Stimulated activated CD4-positive, alpha-beta T cell treated with anti-CD3 and anti-CD28 coated beads, Interleukin-12 subunit alpha, Interleukin-12 subunit beta, amount 100 ng/mL, for 48 hours (primary cell): ENCODE measurements around the gene RTN4RL1.

Experiments used
- DNase-seq, 3 donors: peaks; one replicate each; pipeline ENCODE4 v3.0.0-alpha.2; 2020; ENCODE audit warnings: low read depth in 2 of 3, low spot score in 1 of 3

RTN4RL1 gene

DNA sequence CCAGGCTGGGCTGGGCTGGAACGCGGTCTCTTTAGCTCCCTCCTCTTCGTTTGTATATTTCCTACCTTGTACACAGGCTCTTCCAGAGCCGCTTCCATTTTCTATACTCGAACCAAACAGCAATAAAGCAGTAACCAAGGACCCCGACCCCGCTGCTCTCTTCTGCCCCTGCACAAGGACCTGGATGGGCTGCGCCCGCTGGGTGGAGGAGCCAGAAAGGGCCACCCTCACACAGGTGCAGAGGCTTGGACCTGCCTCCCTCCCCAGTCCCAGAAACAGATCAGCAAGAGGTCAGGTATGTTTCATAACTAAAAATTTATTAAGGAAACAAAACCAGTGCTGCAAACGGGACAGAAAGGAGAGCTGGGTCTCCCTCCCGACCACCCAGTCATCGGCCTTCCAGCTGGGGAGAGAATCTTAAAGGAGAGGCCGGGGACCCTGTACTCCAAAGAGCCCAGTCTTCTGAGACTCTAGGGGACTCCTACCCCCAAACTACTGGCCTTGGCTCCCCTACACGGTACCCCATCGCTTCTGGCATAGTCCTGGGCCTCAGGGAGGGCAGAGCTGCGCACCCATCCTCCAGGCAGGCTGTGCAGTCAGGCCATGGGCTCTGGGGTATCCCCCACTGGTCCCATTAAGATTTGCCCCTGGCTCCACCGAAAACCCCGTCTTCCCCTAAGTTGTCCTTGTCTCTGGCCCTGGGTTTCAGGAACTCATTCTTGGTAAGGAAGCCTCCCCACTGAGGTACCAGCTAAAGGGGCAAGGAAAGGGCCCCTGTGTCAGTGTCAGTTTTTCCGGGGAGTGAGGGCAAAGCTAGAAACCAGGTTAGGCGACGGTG is 34.6 kb upstream of the RTN4RL1 start:
- DNase-seq, result no peak

DNA sequence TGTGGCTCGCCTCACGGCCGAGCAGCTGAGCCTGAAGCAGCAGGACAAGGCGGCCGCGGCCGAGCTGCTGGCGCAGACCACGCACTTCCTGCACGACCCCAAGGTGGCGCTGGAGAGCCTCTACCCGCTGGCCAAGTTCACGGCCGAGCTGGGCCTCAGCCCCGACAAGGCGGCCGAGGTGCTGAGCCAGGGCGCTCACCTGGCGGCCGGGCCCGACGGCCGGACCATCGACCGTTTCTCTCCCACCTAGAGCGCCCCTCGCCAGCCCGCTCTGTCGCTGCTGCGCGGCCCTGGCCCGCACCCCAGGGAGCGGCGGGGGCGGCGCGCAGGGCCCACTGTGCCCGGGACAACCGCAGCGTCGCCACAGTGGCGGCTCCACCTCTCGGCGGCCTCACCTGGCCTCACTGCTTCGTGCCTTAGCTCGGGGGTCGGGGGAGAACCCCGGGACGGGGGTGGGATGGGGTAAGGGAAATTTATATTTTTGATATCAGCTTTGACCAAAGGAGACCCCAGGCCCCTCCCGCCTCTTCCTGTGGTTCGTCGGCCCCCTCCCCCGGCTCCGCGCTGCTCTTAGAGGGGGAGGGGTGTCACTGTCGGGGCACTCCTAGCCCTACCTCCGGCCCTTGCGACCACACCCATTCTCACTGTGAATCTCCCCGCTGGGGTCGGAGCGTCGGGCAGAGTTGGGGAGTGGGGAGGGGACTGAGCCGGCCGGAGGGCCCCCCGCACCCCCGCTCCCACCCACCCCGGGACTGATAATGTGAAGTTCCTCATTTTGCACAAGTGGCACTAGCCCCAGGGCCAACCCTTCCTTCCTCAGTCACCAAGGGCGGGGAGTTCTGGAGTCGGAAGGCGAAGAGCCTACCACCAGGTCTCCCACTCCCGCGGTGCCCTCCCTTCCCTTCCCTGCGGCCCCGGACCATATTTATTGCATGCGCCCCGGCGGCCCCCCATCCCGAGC is 33.7 kb upstream of the RTN4RL1 start:
- peak in 1 of 3 donors; percentile 69 for DNase-seq

DNA sequence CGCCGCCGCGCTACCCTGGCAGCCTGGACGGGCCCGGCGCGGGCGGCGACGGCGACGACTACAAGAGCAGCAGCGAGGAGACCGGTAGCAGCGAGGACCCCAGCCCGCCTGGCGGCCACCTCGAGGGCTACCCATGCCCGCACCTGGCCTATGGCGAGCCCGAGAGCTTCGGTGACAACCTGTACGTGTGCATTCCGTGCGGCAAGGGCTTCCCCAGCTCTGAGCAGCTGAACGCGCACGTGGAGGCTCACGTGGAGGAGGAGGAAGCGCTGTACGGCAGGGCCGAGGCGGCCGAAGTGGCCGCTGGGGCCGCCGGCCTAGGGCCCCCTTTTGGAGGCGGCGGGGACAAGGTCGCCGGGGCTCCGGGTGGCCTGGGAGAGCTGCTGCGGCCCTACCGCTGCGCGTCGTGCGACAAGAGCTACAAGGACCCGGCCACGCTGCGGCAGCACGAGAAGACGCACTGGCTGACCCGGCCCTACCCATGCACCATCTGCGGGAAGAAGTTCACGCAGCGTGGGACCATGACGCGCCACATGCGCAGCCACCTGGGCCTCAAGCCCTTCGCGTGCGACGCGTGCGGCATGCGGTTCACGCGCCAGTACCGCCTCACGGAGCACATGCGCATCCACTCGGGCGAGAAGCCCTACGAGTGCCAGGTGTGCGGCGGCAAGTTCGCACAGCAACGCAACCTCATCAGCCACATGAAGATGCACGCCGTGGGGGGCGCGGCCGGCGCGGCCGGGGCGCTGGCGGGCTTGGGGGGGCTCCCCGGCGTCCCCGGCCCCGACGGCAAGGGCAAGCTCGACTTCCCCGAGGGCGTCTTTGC is 32.8 kb upstream of the RTN4RL1 start:
- no peak for DNase-seq

DNA sequence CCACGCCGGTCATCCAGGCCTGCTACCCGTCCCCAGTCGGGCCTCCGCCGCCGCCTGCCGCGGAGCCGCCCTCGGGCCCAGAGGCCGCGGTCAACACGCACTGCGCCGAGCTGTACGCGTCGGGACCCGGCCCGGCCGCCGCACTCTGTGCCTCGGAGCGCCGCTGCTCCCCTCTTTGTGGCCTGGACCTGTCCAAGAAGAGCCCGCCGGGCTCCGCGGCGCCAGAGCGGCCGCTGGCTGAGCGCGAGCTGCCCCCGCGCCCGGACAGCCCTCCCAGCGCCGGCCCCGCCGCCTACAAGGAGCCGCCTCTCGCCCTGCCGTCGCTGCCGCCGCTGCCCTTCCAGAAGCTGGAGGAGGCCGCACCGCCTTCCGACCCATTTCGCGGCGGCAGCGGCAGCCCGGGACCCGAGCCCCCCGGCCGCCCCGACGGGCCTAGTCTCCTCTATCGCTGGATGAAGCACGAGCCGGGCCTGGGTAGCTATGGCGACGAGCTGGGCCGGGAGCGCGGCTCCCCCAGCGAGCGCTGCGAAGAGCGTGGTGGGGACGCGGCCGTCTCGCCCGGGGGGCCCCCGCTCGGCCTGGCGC is 32.1 kb upstream of the RTN4RL1 start:
- DNase-seq, result no peak

DNA sequence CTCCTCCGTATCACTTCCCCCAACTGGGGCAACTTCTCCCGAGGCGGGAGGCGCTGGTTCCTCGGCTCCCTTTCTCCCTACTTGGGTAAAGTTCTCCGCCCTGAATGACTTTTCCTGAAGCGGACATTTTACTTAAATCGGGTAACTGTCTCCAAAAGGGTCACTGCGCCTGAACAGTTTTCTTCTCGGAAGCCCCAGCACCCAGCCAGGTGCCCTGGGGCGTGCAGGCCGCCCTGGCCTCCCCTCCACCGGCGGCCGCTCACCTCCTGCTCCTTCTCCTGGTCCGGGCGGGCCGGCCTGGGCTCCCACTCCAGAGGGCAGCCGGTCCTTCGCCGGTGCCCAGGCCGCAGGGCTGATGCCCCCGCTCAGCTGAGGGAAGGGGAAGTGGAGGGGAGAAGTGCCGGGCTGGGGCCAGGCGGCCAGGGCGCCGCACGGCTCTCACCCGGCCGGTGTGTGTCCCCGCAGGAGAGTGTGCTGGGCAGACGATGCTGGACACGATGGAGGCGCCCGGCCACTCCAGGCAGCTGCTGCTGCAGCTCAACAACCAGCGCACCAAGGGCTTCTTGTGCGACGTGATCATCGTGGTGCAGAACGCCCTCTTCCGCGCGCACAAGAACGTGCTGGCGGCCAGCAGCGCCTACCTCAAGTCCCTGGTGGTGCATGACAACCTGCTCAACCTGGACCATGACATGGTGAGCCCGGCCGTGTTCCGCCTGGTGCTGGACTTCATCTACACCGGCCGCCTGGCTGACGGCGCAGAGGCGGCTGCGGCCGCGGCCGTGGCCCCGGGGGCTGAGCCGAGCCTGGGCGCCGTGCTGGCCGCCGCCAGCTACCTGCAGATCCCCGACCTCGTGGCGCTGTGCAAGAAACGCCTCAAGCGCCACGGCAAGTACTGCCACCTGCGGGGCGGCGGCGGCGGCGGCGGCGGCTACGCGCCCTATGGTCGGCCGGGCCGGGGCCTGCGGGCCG is 31.4 kb upstream of the RTN4RL1 start:
- DNase-seq, result no peak

DNA sequence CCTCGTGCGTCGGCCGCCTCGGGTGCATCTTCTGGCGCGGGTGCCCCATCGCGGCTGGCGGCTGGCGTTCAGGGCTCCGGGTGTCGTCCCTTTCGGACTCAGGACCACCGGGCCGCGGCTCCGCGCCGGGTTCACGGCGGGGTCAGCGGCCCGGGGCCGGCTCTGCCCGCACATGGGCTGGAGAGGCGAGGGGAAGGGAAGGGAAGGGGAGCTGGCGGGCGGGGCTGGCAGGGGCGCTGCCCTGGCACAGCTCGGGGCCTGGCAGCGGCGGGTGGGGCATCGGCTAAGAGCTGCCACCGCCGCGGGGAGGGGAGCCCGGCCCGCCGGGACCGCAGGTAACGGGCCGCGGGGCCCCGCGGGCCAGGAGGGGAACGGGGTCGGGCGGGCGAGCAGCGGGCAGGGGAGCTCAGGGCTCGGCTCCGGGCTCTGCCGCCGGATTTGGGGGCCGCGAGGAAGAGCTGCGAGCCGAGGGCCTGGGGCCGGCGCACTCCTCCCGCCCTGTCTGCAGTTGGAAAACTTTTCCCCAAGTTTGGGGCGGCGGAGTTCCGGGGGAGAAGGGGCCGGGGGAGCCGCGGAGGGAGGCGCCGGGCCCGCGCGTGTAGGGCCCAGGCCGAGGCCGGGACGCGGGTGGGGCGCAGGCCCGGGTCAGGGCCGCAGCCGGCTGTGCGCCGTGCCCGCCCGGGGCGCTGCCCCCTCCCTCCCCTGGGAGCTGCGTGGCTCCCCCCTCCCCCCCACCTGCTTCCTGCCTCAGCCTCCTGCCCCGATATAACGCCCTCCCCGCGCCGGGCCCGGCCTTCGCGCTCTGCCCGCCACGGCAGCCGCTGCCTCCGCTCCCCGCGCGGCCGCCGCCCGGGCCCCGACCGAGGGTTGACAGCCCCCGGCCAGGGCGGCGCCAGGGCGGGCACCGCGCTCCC is 30.4 kb upstream of the RTN4RL1 start:
- no peak for DNase-seq

DNA sequence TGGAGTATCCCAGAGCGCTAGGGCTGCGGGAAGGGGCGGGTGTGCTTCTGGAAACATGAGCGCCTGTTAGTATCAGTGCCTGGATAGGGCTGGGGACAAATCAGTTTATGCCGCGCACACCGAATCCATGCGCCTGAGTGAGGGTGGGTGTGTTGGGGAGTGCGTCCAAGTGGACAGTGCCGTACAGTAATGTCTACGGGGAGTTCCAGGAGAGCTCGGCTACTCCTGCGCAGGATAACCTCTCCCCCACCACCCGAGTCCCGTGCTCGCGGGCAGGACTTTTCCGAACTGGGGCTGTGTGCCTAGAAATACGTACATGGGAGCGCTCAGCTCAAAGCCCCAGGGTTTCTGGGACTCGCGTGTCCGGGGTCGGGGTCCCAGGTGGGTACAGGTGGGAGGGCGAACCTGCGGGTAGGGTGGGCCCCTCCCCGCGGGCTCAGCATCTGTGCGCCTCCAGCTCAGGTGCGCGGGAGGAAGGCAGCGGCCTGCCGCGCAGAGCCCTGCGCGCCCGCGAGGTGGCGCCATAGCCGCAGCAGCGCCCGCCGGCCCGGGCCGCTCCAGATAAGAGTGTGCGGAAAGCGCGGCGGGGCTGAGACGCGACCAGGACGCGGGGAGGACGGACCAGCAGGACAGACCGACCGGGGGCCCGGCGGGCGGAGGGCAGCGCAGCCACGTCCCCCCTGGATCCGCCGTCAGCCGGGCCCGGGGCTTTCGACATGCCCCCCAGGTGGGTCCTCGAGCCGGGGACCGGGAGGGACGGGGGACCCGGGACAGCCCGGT is 29.6 kb upstream of the RTN4RL1 start, which contains the start of gene HIC1:
Gene HIC1 (plus strand): TSS at position 592 of the 780 bp plus-strand sequence. CDS start 1,588 bp downstream, outside the sequence.
- peak; percentile 57 to 73 (median 64) for DNase-seq

DNA sequence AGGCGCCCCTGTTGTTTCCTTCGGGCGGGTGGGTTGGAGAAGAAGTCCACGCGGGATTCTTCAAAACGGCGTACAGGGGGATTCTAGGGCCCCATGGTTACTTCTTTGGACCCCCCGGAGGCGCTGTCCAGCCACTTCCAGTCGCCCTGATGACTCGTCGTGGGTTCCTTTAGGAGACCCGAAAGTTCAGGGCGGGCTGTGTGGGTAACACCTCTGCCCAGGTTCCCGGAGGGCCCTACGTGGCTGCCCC is 29.1 kb upstream of the RTN4RL1 start:
- DNase-seq, result no peak

DNA sequence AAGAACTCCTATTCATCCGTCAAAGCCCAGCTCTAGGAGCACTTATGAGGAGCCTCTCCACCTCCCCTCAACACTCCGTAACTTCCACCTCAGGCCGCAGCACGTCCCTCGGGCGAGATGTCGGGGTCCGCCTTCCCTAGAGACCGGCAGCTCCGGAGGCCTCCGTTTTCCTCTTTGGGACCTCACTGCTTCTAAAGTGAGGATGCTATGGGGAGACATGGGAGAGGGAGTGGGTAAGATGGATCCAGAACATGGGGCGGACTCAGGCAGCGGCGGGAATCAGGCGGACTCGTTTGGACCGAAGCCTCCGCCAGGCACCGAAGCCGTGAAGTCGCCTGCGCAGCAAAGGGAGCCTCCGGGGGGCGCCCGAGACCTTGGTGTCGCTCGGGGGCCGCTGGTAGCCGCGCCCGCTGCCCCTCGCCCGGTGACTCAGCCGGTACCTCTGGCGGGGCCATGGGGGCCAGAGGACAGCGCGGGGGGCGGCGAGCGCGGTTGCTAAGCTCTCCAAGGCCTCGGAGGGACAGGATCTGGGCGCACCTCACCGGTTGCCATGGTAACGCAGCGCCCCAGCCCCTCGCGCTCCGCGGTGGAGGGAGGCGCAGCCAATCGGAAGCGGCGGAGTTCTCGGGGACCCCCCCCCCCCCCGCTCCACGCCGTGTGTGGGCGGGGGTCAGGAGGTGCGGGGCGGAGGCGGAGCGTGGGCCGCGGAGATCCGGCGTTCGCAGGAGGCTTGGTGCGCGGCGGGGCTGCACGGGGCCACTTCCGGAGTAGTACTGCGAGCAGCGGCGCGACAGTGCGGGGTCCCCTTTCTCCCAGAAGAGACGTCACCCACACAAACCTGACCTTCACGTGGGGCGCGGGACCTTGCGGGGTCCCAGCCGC is 28.5 kb upstream of the RTN4RL1 start:
- peak; percentile 57 to 73 (median 71) for DNase-seq

DNA sequence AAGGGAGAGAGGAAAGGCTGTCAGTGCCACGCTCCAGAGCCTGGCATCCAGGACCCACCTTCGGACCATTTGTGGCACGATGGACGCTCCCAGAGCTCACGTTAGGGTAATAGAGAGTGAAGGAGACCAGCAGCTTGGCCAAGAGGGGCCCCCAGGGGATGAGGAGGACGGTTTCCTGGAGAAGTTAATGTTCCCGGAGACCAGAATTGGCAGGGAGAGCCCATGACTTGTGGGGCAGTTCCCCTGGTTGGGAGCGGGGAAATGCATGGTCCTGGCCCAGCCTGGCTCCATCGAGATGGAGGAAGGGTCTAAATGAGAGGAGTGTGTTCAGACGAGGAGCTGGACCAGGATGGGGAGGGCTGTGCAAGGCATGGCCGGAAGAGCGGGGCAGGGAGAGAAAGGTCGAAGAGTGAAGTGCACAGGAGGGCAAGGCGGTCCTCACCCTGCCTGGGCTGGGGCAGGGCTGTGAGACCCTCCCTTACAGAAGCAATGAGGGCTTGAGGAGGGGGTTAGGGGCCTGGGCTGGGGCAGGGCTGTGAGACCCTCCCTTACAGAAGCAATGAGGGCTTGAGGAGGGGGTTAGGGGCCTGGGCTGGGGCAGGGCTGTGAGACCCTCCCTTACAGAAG is 26.9 kb upstream of the RTN4RL1 start:
- DNase-seq, result no peak

DNA sequence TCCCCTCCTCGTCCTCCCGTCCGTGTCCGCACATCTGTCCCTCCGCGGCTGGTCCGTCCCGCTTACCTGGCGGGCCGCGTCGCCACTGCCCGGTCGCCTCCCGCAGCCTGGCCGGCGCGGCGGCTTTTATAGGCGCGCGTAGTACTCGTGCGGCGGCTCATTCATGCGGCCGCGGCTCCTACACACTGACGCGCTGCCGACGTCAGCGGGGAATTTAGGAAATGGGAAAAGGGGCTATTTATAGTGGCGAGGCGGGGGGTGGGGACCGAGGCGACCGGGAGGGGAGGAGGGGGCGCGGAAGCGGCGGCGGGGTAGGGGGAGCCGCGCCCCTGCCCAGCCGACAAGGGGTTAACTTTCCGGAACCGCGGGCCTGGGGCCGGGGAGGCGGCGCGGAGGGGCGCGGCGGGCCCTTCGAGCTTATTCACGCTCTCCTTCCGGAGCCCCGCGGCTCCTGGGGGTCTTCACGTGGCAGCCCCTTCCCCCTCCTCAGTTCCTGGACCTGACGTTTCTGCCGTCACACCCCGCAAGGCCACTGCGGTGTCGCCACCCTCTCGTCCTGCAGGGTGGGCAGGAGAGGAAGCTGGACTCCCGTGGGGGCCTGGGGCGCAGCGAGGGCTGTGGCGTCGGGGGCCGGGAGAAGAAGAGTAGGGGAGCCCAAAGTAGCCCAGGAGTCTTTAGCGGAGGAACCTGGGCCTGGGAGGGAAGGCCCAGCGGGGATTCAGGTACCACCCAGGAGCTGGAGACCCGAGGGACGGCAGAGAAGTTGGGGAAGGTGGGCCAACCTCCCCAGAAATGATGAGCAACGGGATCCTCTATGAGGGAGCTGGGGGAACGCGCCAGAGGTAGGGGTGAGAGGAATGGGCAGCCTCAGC is 26.2 kb upstream of the RTN4RL1 start:
- no peak for DNase-seq

DNA sequence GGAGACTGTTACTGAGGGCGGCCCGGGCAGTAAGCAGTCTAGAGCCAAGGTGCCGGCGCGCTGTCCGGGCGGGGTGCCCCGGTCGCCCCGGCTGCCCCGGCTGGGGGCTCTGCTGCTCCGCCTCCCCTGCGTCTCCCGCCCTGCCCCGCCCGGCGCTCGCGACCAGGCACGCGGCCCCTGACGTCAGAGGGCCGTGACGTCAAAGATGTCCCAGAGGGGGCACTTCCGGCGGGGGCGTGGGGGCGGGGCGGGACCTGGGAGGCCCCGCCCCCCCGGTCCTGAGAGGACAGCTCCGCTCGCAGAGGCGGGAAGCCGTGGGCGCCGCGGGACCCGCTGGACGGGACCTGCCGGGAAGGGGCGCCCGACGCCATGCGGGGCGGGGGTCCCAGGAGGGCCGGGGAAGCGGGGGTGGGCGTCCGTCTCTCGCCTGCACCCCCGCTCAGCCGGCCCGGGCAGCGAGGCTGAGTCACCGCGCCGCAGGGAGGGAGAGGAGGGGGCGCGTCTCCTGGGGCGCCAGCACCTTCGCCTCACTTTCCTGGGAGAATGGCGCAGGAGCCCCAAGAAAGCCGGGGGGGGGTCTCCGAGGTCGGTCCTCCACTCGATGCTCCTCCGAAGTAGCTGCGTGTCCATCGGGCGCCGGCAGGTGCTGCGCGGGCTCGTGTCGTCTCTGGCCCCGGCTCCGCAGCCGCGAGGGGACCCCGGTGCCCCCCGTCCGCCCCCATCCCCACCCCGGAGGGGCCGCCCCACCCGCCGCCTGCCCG is 25.3 kb upstream of the RTN4RL1 start:
- peak in 1 of 3 donors; percentile 52 for DNase-seq

DNA sequence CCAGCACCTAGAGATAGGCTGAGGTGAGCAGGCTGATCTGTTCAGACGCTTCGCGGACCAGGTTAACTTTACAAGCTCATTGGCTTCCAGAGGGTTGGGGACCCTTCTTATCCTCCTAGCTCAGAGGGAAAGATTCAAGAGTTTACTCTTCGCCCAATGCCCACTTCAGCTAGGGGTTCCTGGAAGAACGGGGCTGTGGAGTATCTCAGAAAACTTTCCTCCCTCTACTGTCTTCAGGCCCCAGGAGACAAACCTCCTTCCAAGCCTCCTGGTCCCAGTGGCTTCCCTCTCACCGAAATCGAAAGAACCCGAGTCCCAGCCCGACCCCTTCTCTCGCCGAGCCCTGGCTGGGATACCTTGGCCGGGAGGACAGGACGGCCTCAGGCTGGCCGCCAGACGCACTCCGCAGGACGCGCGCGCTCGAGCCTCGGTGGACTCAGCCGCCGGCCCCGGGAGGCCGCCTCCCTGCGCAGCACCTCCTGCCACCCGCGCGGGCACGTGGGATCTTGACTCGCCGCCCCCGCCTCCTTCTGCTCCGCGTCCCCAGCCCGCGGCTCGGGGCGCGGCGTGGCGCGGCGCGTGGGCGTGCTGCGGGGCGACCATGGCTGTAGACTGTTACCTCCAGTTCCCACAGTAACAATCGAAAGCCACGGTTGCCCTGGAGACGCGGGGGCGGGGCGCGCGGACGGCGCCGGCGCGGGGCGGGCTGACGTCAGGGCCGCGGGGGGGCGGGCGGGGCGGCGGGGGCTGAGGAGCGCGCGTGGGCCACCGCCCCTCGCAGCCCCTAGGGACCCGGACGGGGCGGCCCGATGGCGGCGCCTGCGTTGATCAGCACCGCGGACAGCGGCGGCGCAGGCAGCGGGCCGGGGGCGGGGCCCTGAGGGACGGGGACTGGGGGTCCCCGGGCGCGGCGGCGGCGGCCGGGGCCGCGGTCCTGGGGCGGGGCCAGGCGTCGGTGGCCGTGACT is 24.5 kb upstream of the RTN4RL1 start:
- DNase-seq, result peak; percentile 74 to 87 (median 79)

DNA sequence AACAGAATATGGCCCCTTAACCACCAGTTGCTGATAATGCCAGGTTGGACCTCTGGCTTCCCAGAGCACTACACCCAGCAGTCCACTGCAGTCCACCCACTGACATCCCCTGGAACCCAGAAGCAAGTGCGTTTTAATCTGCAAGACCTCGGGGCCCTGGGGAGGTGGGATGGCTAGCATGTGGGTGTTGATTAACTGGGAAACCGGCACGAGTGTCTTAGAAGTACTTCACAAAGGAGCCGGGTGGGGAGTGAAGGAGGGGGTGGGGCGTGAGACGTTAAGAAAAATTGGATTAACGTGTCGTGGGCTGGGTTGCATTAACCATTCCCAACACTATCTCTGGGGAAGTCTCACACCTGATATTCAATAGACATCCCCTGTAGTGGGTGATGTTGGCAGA is 23.7 kb upstream of the RTN4RL1 start:
- no peak for DNase-seq
